GM19193 (cell line): ENCODE measurements around the gene SETD6.

Source experiments
- POLR2A ChIP-seq: IDR thresholded peaks from 4 replicates; pipeline ENCODE4 v1.6.1; 2011; ENCODE audit not compliant: insufficient read depth, insufficient read length; ENCODE audit errors: extremely low read depth

Gene SETD6

GRCh38 chr16:58541711-58542110 lies 26.4 kb downstream of the SETD6 start:
- no peak for TF ChIP-seq POLR2A

- no peak for TF ChIP-seq POLR2A
Observed at GRCh38 chr16:58542291-58542690, 27.0 kb downstream of the SETD6 start.

- TF ChIP-seq POLR2A: no peak
Observed at GRCh38 chr16:58543685-58544084, 28.4 kb downstream of the SETD6 start.

- TF ChIP-seq POLR2A: no peak
Observed at GRCh38 chr16:58548378-58548777, 33.1 kb downstream of the SETD6 start.

GRCh38 chr16:58551496-58551895 lies 36.2 kb downstream of the SETD6 start:
- no peak for TF ChIP-seq POLR2A

- no peak for TF ChIP-seq POLR2A
Observed at GRCh38 chr16:58556678-58557077, 41.4 kb downstream of the SETD6 start.

- no peak for TF ChIP-seq POLR2A
Observed at GRCh38 chr16:58563235-58563634, 47.9 kb downstream of the SETD6 start.

- no peak for TF ChIP-seq POLR2A
Observed at GRCh38 chr16:58563775-58564174, 48.5 kb downstream of the SETD6 start.
